H1 (cell line): ENCODE measurements around the gene JPH3. TPM values are rescaled to one million over a fixed set of nuclear protein-coding genes. Genes with fewer than 3 reads are reported as not detected.

Experiments
- BACH1 ChIP-seq: IDR thresholded peaks from 2 replicates; pipeline ENCODE4 v1.6.1; 2012; ENCODE audit warnings: low read length, improper control_type of control experiment
- EGR1 ChIP-seq: IDR thresholded peaks from 2 replicates; pipeline ENCODE4 v1.6.1; 2011; ENCODE audit warnings: low read depth, low read length, borderline replicate concordance
- EZH2 ChIP-seq: fragments of 200-600 bp; sonication (generic); IDR thresholded peaks from 2 replicates; pipeline ENCODE4 v1.7.1; 2012; ENCODE audit warnings: low read depth, mild to moderate bottlenecking, moderate library complexity, low read length, inconsistent platforms; ENCODE audit not compliant: severe bottlenecking
- FOSL1 ChIP-seq: IDR thresholded peaks from 2 replicates; pipeline ENCODE4 v1.6.1; 2011; ENCODE audit warnings: mild to moderate bottlenecking, low read depth, low read length, moderate library complexity; ENCODE audit not compliant: insufficient read depth
- HDAC2 ChIP-seq, 2 experiments: fragments of 300-600 bp in 1 of 2; sonication (generic) in 1 of 2; IDR thresholded peaks; 2 replicates each; pipeline ENCODE4 v1.6.1; 2011 to 2012; ENCODE audit warnings: low read depth in 2 of 2, low read length in 2 of 2, mild to moderate bottlenecking in 2 of 2, moderate library complexity in 2 of 2, borderline replicate concordance in 1 of 2, inconsistent platforms in 1 of 2
- NRF1 ChIP-seq: IDR thresholded peaks from 2 replicates; pipeline ENCODE4 v1.6.1; 2011; ENCODE audit warnings: mild to moderate bottlenecking, low read depth, low read length, improper control_type of control experiment
- RXRA ChIP-seq: IDR thresholded peaks from 2 replicates; pipeline ENCODE4 v1.6.1; 2011; ENCODE audit warnings: low read depth, mild to moderate bottlenecking, low read length, moderate library complexity; ENCODE audit not compliant: insufficient read depth
- YY1 ChIP-seq: IDR thresholded peaks from 2 replicates; pipeline ENCODE4 v1.6.1; 2011; ENCODE audit warnings: low read depth, mild to moderate bottlenecking, low read length
- polyA plus RNA-seq, 7 experiments: library from polyadenylated mRNA; depleted of rRNA in 3 of 7; stranded (reverse) in 5 of 7; unstranded in 2 of 7; fragments of >200 nt in 5 of 7; fragments of 200-250 nt in 2 of 7; gene quantifications; 1 replicate in 5 of 7; 2 replicates in 1 of 7; 4 replicates in 1 of 7; pipeline versions ENCODE4 v1.2.1 to v1.2.3, GENCODE V29; 2011 to 2013; ENCODE audit warnings: missing spikeins in 2 of 7, mixed read lengths in 2 of 7
- total RNA-seq: library from RNA; stranded (reverse); fragmentation: NEBNext Ultra II Directional; extraction: Animal tissue kit (Norgen Biotek cat#: 25700); gene quantifications from 2 replicates; pipeline ENCODE4 v1.2.1, GENCODE V29; 2021

JPH3 gene
- total and polyA plus RNA-seq, 2 of the 8 experiments (the other 6 are each of a cell fraction or from before 2014, with no cell fraction given): 10.3 to 28.3 TPM

- TF ChIP-seq EZH2 (no peak), NRF1 (no peak), BACH1 (no peak), EGR1 (no peak), FOSL1 (no peak), RXRA (no peak), HDAC2 (IDR thresholded peaks at IDR 0.05; ENCODE audit: borderline replicate concordance in 1 of 2, low read depth in 2 of 2, low read length in 2 of 2) (no peak), YY1 (no peak)
- TF ChIP-seq, all 59 proteins: peak for 0
Observed at GRCh38 chr16:87741700-87742415, 139.6 kb downstream of the JPH3 start (continued).
